ENCODE results near the gene IL17RC.
A peak's percentile ranks its signal among the peaks of the same experiment; 100 is the strongest.

IL17RC gene, protein sequence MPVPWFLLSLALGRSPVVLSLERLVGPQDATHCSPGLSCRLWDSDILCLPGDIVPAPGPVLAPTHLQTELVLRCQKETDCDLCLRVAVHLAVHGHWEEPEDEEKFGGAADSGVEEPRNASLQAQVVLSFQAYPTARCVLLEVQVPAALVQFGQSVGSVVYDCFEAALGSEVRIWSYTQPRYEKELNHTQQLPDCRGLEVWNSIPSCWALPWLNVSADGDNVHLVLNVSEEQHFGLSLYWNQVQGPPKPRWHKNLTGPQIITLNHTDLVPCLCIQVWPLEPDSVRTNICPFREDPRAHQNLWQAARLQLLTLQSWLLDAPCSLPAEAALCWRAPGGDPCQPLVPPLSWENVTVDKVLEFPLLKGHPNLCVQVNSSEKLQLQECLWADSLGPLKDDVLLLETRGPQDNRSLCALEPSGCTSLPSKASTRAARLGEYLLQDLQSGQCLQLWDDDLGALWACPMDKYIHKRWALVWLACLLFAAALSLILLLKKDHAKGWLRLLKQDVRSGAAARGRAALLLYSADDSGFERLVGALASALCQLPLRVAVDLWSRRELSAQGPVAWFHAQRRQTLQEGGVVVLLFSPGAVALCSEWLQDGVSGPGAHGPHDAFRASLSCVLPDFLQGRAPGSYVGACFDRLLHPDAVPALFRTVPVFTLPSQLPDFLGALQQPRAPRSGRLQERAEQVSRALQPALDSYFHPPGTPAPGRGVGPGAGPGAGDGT

DNA sequence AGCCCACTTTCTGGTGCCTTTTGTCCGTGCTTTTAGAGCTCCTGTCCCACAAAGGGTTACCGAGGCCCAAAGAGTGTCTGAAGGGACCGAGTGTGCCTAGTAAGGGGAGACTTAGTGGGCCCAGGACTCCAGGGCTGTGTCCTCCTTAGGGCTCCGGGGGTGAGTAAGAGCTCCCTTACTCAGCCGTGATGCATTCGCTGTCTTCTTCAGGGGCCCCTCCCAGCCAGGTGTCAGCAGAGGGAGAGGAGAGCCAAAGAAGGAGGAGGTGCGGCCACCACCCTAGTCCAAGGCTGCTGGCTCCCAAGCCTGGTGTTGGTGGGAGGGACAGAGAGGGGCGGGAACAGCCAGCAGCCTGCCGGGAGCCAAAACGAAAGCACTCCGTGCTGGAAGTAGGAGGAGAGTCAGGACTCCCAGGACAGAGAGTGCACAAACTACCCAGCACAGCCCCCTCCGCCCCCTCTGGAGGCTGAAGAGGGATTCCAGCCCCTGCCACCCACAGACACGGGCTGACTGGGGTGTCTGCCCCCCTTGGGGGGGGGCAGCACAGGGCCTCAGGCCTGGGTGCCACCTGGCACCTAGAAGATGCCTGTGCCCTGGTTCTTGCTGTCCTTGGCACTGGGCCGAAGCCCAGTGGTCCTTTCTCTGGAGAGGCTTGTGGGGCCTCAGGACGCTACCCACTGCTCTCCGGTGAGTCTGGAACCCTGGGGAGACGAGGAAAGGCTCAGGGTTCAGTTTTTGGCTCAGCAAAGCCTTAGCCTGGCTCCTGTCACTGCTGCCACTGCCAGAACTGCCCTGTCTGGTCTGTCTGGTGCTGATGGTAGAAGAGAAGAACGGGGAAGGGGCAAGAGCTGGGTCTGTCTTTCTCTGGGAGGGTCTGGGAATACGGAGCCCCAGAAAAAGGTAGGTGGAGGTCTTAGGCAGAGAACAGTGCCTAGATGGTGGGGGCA, at the start of gene IL17RC:
Gene IL17RC (plus strand): TSS at position 365 of the 947 bp plus-strand sequence. CDS start 218 bp downstream, at position 583.
- DNase-seq: peak; percentile 24
- peak within 1 kb of the TSS; percentile 97 for H2AFZ ChIP-seq (ENCODE audit: low read length)
- no peaks in the 10 kb centered on the region for H3K27me3 ChIP-seq (replicated peaks; ENCODE audit: insufficient read depth, low read length)
- H3F3A ChIP-seq (ENCODE audit: insufficient read depth, low read length): no peaks in the 10 kb centered on the region
- H3K36me3 ChIP-seq (replicated peaks; ENCODE audit: insufficient read depth, low read length): no peaks in the 10 kb centered on the region
- H3K27ac ChIP-seq (ENCODE audit: low read length): no peak within 1 kb of the TSS
- H3K4me3 ChIP-seq (ENCODE audit: low read length): peak within 1 kb of the TSS; percentile 60
- H3K4me1 ChIP-seq (ENCODE audit: low read length): peaks cover 5% of the 10 kb centered on the region; the same call in 1 of the 2 replicates
- H4K20me1 ChIP-seq (ENCODE audit: insufficient read depth, low read length): no peaks in the 10 kb centered on the region
- no peaks in the 10 kb centered on the region for H3K9me2 ChIP-seq (replicated peaks; ENCODE audit: insufficient read depth, low read length)
- peak within 1 kb of the TSS; percentile 98 for H3K4me2 ChIP-seq (ENCODE audit: low read depth, low read length)
- H3K9ac ChIP-seq (ENCODE audit: low read length): peak within 1 kb of the TSS; percentile 24; the same call in 1 of the 2 replicates
- TF ChIP-seq, protein P1, sequence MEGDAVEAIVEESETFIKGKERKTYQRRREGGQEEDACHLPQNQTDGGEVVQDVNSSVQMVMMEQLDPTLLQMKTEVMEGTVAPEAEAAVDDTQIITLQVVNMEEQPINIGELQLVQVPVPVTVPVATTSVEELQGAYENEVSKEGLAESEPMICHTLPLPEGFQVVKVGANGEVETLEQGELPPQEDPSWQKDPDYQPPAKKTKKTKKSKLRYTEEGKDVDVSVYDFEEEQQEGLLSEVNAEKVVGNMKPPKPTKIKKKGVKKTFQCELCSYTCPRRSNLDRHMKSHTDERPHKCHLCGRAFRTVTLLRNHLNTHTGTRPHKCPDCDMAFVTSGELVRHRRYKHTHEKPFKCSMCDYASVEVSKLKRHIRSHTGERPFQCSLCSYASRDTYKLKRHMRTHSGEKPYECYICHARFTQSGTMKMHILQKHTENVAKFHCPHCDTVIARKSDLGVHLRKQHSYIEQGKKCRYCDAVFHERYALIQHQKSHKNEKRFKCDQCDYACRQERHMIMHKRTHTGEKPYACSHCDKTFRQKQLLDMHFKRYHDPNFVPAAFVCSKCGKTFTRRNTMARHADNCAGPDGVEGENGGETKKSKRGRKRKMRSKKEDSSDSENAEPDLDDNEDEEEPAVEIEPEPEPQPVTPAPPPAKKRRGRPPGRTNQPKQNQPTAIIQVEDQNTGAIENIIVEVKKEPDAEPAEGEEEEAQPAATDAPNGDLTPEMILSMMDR (IDR thresholded peaks at IDR 0.05; ENCODE audit: low read length): no peak
- no peak for TF ChIP-seq EZH2phosphoT487 (IDR thresholded peaks at IDR 0.05; ENCODE audit: low read length)
- no peak for TF ChIP-seq EZH2 (optimal IDR thresholded peaks at IDR 0.05; ENCODE audit: low read depth, low read length)
- H3K9me3 ChIP-seq (replicated peaks; ENCODE audit: insufficient read depth, low read length): no peaks in the 10 kb centered on the region
- no peaks in the 10 kb centered on the region for H3K79me2 ChIP-seq (ENCODE audit: low read length)

DNA sequence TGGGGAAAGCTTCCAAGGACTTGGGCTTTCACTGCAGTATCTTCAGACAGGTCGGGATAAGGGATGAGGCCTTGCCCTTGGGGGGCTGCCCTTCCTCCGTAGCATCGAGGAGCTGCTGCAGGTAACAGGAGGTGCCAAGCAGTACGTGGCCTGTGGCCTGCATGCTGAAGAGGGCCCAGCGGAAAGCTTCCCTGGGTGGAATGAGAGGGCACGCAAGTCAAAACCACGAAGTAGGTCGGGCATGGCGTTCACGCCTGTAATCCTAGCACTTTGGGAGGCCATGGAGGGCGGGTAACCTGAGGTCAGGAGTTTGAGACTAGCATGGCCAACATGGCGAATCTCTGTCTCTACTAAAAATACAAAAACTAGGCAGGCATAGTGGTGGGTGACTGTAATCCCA, 49.8 kb upstream of the IL17RC start:
- H3K4me3 ChIP-seq (ENCODE audit: low read length): no peak overlapping the region
- H3K4me1 ChIP-seq (ENCODE audit: low read length): no peaks in the 10 kb centered on the region
- no peaks in the 10 kb centered on the region for H3K36me3 ChIP-seq (replicated peaks; ENCODE audit: insufficient read depth, low read length)
- no peaks in the 10 kb centered on the region for H3K9me3 ChIP-seq (replicated peaks; ENCODE audit: insufficient read depth, low read length)
- H2AFZ ChIP-seq (ENCODE audit: low read length): no peak overlapping the region
- H3F3A ChIP-seq (ENCODE audit: insufficient read depth, low read length): no peaks in the 10 kb centered on the region
- H4K20me1 ChIP-seq (ENCODE audit: insufficient read depth, low read length): no peaks in the 10 kb centered on the region
- no peaks in the 10 kb centered on the region for H3K9me2 ChIP-seq (replicated peaks; ENCODE audit: insufficient read depth, low read length)
- no peak overlapping the region for H3K4me2 ChIP-seq (ENCODE audit: low read depth, low read length)
- no peak overlapping the region for H3K27ac ChIP-seq (ENCODE audit: low read length)
- H3K27me3 ChIP-seq (replicated peaks; ENCODE audit: insufficient read depth, low read length): no peaks in the 10 kb centered on the region
- no peaks in the 10 kb centered on the region for H3K79me2 ChIP-seq (ENCODE audit: low read length)
- H3K9ac ChIP-seq (ENCODE audit: low read length): no peak overlapping the region
- no peak for DNase-seq
- TF ChIP-seq, protein P1 (IDR thresholded peaks at IDR 0.05; ENCODE audit: low read length): no peak
- TF ChIP-seq EZH2 (optimal IDR thresholded peaks at IDR 0.05; ENCODE audit: low read depth, low read length): no peak
- TF ChIP-seq EZH2phosphoT487 (IDR thresholded peaks at IDR 0.05; ENCODE audit: low read length): no peak

GRCh38 chr3:9869955-9870354, 46.9 kb upstream of the IL17RC start:
- no peaks in the 10 kb centered on the region for H3K27me3 ChIP-seq (replicated peaks; ENCODE audit: insufficient read depth, low read length)
- no peak overlapping the region for H3K27ac ChIP-seq (ENCODE audit: low read length)
- TF ChIP-seq, protein P1 (IDR thresholded peaks at IDR 0.05; ENCODE audit: low read length): no peak
- no peak for TF ChIP-seq EZH2phosphoT487 (IDR thresholded peaks at IDR 0.05; ENCODE audit: low read length)
- TF ChIP-seq EZH2 (optimal IDR thresholded peaks at IDR 0.05; ENCODE audit: low read depth, low read length): no peak
- no peak overlapping the region for H3K4me2 ChIP-seq (ENCODE audit: low read depth, low read length)
- H2AFZ ChIP-seq (ENCODE audit: low read length): no peak overlapping the region
- H3F3A ChIP-seq (ENCODE audit: insufficient read depth, low read length): no peaks in the 10 kb centered on the region
- no peaks in the 10 kb centered on the region for H3K79me2 ChIP-seq (ENCODE audit: low read length)
- H3K4me1 ChIP-seq (ENCODE audit: low read length): no peaks in the 10 kb centered on the region
- H3K4me3 ChIP-seq (ENCODE audit: low read length): no peak overlapping the region
- no peak overlapping the region for H3K9ac ChIP-seq (ENCODE audit: low read length)
- no peak for DNase-seq
- no peaks in the 10 kb centered on the region for H3K9me2 ChIP-seq (replicated peaks; ENCODE audit: insufficient read depth, low read length)
- no peaks in the 10 kb centered on the region for H3K9me3 ChIP-seq (replicated peaks; ENCODE audit: insufficient read depth, low read length)
- H3K36me3 ChIP-seq (replicated peaks; ENCODE audit: insufficient read depth, low read length): no peaks in the 10 kb centered on the region
- H4K20me1 ChIP-seq (ENCODE audit: insufficient read depth, low read length): no peaks in the 10 kb centered on the region
